Gastroesophageal sphincter (tissue), 2 donors: ENCODE measurements around the gene SVBP.

Source experiments
- EP300 ChIP-seq: sonication (generic); formaldehyde crosslinking; IDR thresholded peaks from one replicate; pipeline ENCODE4 v1.6.1; 2017; ENCODE audit warnings: antibody characterized with exemption, mild to moderate bottlenecking
- POLR2A ChIP-seq, 2 donors: fragments of 450-650 bp; IDR thresholded peaks; one replicate each; pipeline ENCODE4 v1.6.1; 2017; ENCODE audit warnings: antibody characterized with exemption in 2 of 2, mild to moderate bottlenecking in 2 of 2, moderate library complexity in 1 of 2

DNA sequence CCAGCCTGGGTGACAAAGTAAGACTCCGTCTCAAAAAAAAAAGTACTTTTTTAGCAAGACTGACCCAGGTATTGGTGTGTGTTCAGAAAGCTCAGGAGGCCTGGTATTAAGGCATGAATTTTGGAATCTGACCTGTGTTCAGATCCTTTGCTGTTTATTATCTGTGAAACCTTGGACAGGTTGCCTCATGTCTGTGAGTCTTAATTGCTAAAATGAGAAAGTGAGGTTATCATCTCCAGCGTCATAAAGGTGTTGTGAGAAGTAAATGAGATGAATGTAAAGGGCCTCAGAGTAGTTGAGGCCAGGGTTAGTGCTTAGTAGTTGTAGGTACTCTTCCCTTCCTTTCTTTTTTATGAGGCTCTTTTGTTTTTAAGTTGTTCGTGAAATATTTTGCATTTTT, 47.4 kb downstream of the SVBP start:
- no peak for TF ChIP-seq EP300
- no peak for TF ChIP-seq POLR2A (IDR thresholded peaks at IDR 0.05)
